HCT116 (cell line): ENCODE measurements around the gene ELMOD3. TPM values are rescaled to one million over a fixed set of nuclear protein-coding genes. Genes with fewer than 3 reads are reported as not detected.

Experiments
- ATAC-seq: fragments of 200-7000 bp; cut with Tn5 transposase; 2 replicates; pipeline ENCODE4 v1.9.1; 2020; ENCODE audit warnings: mild to moderate bottlenecking, moderate library complexity
- BruUV-seq: library from RNA; stranded (reverse); fragments of 400-500 nt; replicated peaks from 2 replicates; lab custom pipeline; 2021; lab: Mats Ljungman, UMichigan
- CTCF ChIA-PET: fragments of 300-600 bp; sonication (Branson Sonifier 250); formaldehyde crosslinking; loops from one replicate; lab custom pipeline; 2021; ENCODE audit warnings: antibody characterized with exemption; lab: Charles Lee
- POLR2A ChIA-PET: fragments of 300-600, 350-600 bp; sonication (Branson Sonifier 250); formaldehyde crosslinking; loops from one replicate; lab custom pipeline; 2021; ENCODE audit warnings: antibody characterized with exemption; lab: Charles Lee
- RAD21 ChIA-PET, 2 experiments: fragments of 300-600 bp; sonication (Branson Sonifier 250); formaldehyde crosslinking; loops; one replicate each; lab custom pipeline; 2023; ENCODE audit warnings: low total read pairs in 2 of 2; ENCODE audit not compliant: uncharacterized antibody in 2 of 2, unreplicated experiment in 2 of 2, low non-redundant PET in 1 of 2; lab: Charles Lee
- DNase-seq: peaks from one replicate; pipeline ENCODE4 v3.0.0-alpha.2; 2010; ENCODE audit warnings: low read depth, low spot score
- H2AFZ ChIP-seq: fragments of 200-600 bp; shearing (Covaris generic), sonication (generic); 2 replicates; pipeline ENCODE4 v1.6.1; 2017; ENCODE audit warnings: low read depth, mixed run types, mixed read lengths, antibody characterized with exemption, low read length; ENCODE audit not compliant: poor library complexity, severe bottlenecking
- H3K27ac ChIP-seq: 2 replicates; pipeline ENCODE4 v1.5.1; 2012; ENCODE audit warnings: low read depth, low read length
- H3K27me3 ChIP-seq: fragments of 200-600 bp; sonication (generic); 2 replicates; pipeline ENCODE4 v1.6.1; 2016; ENCODE audit warnings: mixed run types, low read length, mixed read lengths; ENCODE audit not compliant: insufficient read depth
- H3K36me3 ChIP-seq, 2 experiments: fragments of 200-500 bp in 1 of 2; fragments of 200-600 bp in 1 of 2; sonication (Bioruptor generic) in 1 of 2; sonication (generic) in 1 of 2; 2 replicates each; pipeline versions ENCODE4 v1.5.1 to v1.6.1; 2014 to 2016; ENCODE audit warnings: low read length in 2 of 2, inconsistent platforms in 1 of 2, mixed read lengths in 1 of 2, mixed run types in 1 of 2; ENCODE audit not compliant: insufficient read depth in 2 of 2, control insufficient read depth in 1 of 2
- H3K4me1 ChIP-seq, 2 experiments: fragments of 200-600 bp in 1 of 2; sonication (generic) in 1 of 2; 2 replicates each; pipeline versions ENCODE4 v1.5.1 to v1.6.1; 2012 to 2017; ENCODE audit warnings: low read length in 2 of 2, inconsistent platforms in 1 of 2, mild to moderate bottlenecking in 1 of 2, mixed read lengths in 1 of 2, mixed run types in 1 of 2, moderate library complexity in 1 of 2; ENCODE audit not compliant: insufficient read depth in 2 of 2, control insufficient read depth in 1 of 2
- H3K4me2 ChIP-seq: fragments of 200-600 bp; sonication (generic); 2 replicates; pipeline ENCODE4 v1.6.1; 2017; ENCODE audit warnings: mixed run types, low read length, mixed read lengths
- H3K4me3 ChIP-seq, 2 experiments: fragments of 200-600 bp in 1 of 2; sonication (generic) in 1 of 2; replicated peaks in 1 of 2; 2 replicates each; pipeline ENCODE4 v1.5.1; 2011 to 2016; ENCODE audit warnings: low read length in 2 of 2, control low read depth in 1 of 2, low read depth in 1 of 2, mild to moderate bottlenecking in 1 of 2, mixed read lengths in 1 of 2, mixed run types in 1 of 2
- H3K79me2 ChIP-seq: fragments of 200-600 bp; sonication (generic); 2 replicates; pipeline ENCODE4 v1.6.1; 2017; ENCODE audit warnings: mild to moderate bottlenecking, mixed run types, low read length, moderate library complexity, mixed read lengths; ENCODE audit not compliant: insufficient read depth
- H3K9ac ChIP-seq: fragments of 200-600 bp; sonication (generic); 2 replicates; pipeline ENCODE4 v1.6.1; 2016; ENCODE audit warnings: low read length, mixed read lengths
- H3K9me2 ChIP-seq: fragments of 200-600 bp; sonication (generic), shearing (Covaris generic); 2 replicates; pipeline ENCODE4 v1.6.1; 2017; ENCODE audit warnings: mixed run types, mild to moderate bottlenecking, moderate library complexity; ENCODE audit not compliant: insufficient read depth
- H3K9me3 ChIP-seq, 2 experiments: fragments of 200-500 bp in 1 of 2; fragments of 200-600 bp in 1 of 2; sonication (Bioruptor generic) in 1 of 2; sonication (generic) in 1 of 2; 2 replicates each; pipeline ENCODE4 v1.6.1; 2014 to 2017; ENCODE audit warnings: low read length in 2 of 2, mixed read lengths in 2 of 2, inconsistent platforms in 1 of 2, low read depth in 1 of 2, mild to moderate bottlenecking in 1 of 2, mixed run types in 1 of 2, moderate library complexity in 1 of 2; ENCODE audit not compliant: control insufficient read depth in 1 of 2, insufficient read depth in 1 of 2
- H4K20me1 ChIP-seq: fragments of 200-600 bp; sonication (generic), shearing (Covaris generic); 2 replicates; pipeline ENCODE4 v1.6.1; 2017; ENCODE audit warnings: mixed run types, mild to moderate bottlenecking, moderate library complexity; ENCODE audit not compliant: insufficient read depth
- ATF3 ChIP-seq: IDR thresholded peaks from 2 replicates; pipeline ENCODE4 v1.6.1; 2012
- CTCF ChIP-seq, 3 experiments: fragments of 200-600 bp in 1 of 3; sonication (generic) in 1 of 3; IDR thresholded peaks in 2 of 3; conservative IDR thresholded peaks in 1 of 3; 2 replicates each; pipeline ENCODE4 v1.5.1; 2012 to 2017; ENCODE audit warnings: low read depth in 2 of 3, low read length in 2 of 3, antibody characterized with exemption in 1 of 3, borderline replicate concordance in 1 of 3, control low read depth in 1 of 3, mild to moderate bottlenecking in 1 of 3, mixed read lengths in 1 of 3, mixed run types in 1 of 3, moderate library complexity in 1 of 3; ENCODE audit not compliant: insufficient read depth in 1 of 3
- EZH2 ChIP-seq: fragments of 200-600 bp; sonication (generic); IDR thresholded peaks from 2 replicates; pipeline ENCODE4 v1.6.1; 2017; ENCODE audit warnings: antibody characterized with exemption, mixed run types
- EZH2phosphoT487 ChIP-seq: fragments of 200-600 bp; IDR thresholded peaks from 2 replicates; pipeline ENCODE4 v1.6.1; 2018; ENCODE audit warnings: antibody characterized with exemption, borderline replicate concordance
- MAX ChIP-seq: IDR thresholded peaks from 2 replicates; pipeline ENCODE4 v1.6.1; 2012
- POLR2AphosphoS5 ChIP-seq: IDR thresholded peaks from 2 replicates; pipeline ENCODE4 v1.6.1; 2011; ENCODE audit warnings: mild to moderate bottlenecking, low read depth, low read length, moderate library complexity
- RAD21 ChIP-seq: IDR thresholded peaks from 2 replicates; pipeline ENCODE4 v1.6.1; 2012; ENCODE audit warnings: low read depth, mild to moderate bottlenecking
- SP1 ChIP-seq: IDR thresholded peaks from 2 replicates; pipeline ENCODE4 v1.6.1; 2012; ENCODE audit warnings: low read depth
- ZFX ChIP-seq: fragments of 450-650 bp; IDR thresholded peaks from 2 replicates; pipeline ENCODE4 v1.6.1; 2017
- intact Hi-C: fragments of 100-400 bp; cut with micrococcal nuclease; formaldehyde crosslinking; loops from 2 replicates; pipeline ENCODE4 v1.10.0; 2022
- total RNA-seq: library from RNA; stranded (reverse); gene quantifications from one replicate; pipeline ENCODE4 v1.2.1, GENCODE V29; 2021; ENCODE audit not compliant: unreplicated experiment

ELMOD3 gene
- total RNA-seq, 1 experiment from 2014 or later, result 9.2 TPM

- H4K20me1 ChIP-seq, result no peaks in the 10 kb centered on the region
- BruUV-seq, result no TSS peak
- H3K4me1 ChIP-seq, result no peaks in the 10 kb centered on the region
- POLR2A ChIA-PET, result interaction anchor here (1.3 kb wide), 1 partner anchor 157 kb away, joined by 3 read pairs; no protein-coding TSS in a partner anchor
- H3K79me2 ChIP-seq, result no peaks in the 10 kb centered on the region
- H3K36me3 ChIP-seq, result peaks cover 11 to 25% of the 10 kb centered on the region in 2 experiments
- H3K4me2 ChIP-seq, result no peak overlapping the region
- peak; percentile 89 for ATAC-seq
- no peak for TF ChIP-seq MAX
- TF ChIP-seq ATF3, result no peak
- TF ChIP-seq ZFX, result no peak
- no peak for TF ChIP-seq EZH2
- TF ChIP-seq EZH2phosphoT487, result no peak
- peak; percentile 58 to 82 (median 70); a peak in 5 of 6 replicates for TF ChIP-seq CTCF (IDR thresholded peaks at IDR 0.05 in 2 of 3, conservative IDR thresholded peaks at IDR 0.05 in 1 of 3; ENCODE audit: borderline replicate concordance in 1 of 3, insufficient read depth in 1 of 3, low read depth in 2 of 3, low read length in 2 of 3)
- no peak for TF ChIP-seq SP1
- TF ChIP-seq POLR2AphosphoS5, result peak; percentile 39; the same call in 1 of the 2 replicates
- peak; percentile 90 for TF ChIP-seq RAD21
- TF ChIP-seq, all 23 proteins: peak for 3
- intact Hi-C loops, result loop anchor here (1.0 kb wide), 1 partner anchor 161 kb away; no protein-coding TSS in a partner anchor
- Histone ChIP-seq H3K9me2 (no peaks in the 10 kb centered on the region), H2AFZ (no peak overlapping the region), H3K4me3 (no peak overlapping the region), H3K9me3 (no peaks in the 10 kb centered on the region), H3K27me3 (no peaks in the 10 kb centered on the region), H3K27ac (no peak overlapping the region), H3K9ac (no peak overlapping the region)
- ChIA-PET CTCF (interaction anchor here (1.0 to 2.7 kb wide), 2 partner anchors 9 to 160 kb away, joined by 3 to 18 read pairs; no protein-coding TSS in a partner anchor), RAD21 (interaction anchor here (0.9 to 1.4 kb wide), 2 partner anchors 161 kb away, joined by 4 read pairs; no protein-coding TSS in a partner anchor)
- peak; percentile 18 for DNase-seq
Measured at GRCh38 chr2:85390941-85391669, 36.5 kb downstream of the ELMOD3 start.
